IPS-11a (cell line): ENCODE measurements around the gene PRAMEF18.
"Not testable (repeated sequence)": the region's sequence is repeated elsewhere in the genome, so short reads cannot be mapped to it uniquely, and the experiment has no call there.

ENCODE experiments used
- H3K4me3 ChIP-seq: one replicate; pipeline ENCODE4 v1.5.1; 2013; ENCODE audit warnings: low read depth, low read length, control low read depth

Gene PRAMEF18

DNA sequence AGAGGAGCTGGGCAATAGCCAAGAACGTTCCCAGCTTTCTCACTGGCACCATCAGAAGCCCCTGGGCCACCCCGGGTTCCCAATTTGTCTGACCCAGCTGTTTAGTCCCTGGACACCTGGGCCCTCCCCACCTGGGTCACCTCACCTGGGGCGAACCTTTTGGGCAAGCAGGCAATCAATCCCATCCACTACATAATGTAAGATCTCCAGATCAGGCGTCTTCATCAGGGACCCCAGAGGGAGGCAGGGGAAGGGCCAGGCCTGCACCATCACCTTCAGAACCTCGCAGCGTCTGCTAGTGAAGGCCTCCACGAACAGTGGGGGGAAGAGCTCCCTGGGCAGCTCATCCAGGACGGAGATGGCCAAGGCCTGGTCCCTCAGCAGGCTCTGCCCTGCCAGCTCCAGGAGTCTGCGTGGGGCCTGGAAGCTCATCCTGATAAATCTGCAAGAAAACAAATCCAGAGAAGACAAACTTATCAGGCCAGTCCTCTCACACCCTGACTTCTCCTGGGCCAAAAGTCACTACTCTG, at the start of gene PRAMEF18:
PRAMEF18 (minus strand) TSS at position 480 of the 530 bp plus-strand sequence; CDS start at position 432, 48 bp downstream.
- H3K4me3 ChIP-seq, result not testable (repeated sequence)

DNA sequence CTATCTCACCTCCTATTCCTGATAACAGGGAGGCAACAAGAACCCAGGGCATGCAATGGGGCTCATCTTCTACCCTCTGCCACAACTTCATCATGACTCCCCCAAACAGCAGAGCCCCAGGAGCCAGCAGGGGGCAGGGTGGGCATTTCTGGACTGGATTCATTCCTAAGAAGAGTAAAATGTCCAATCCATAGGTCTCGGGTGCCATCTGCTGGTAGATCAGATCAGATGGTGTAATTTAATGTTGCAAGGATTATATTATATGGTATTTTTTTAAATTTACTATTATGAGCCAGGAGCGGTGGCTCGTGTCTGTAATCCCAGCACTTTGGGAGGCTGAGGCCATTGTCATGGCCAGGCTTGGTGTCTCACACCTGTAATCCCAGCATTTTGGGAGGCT, 39.2 kb upstream of the PRAMEF18 start:
- H3K4me3 ChIP-seq, result not testable (repeated sequence)

GRCh38 chr1:13253898-13254297, 27.9 kb upstream of the PRAMEF18 start, which contains the start of gene PRAMEF5:
Gene PRAMEF5, plus strand, starts transcription at chr1:13254198. Its CDS starts 5,071 bp downstream, at chr1:13259269.
- not testable (repeated sequence) for H3K4me3 ChIP-seq

DNA sequence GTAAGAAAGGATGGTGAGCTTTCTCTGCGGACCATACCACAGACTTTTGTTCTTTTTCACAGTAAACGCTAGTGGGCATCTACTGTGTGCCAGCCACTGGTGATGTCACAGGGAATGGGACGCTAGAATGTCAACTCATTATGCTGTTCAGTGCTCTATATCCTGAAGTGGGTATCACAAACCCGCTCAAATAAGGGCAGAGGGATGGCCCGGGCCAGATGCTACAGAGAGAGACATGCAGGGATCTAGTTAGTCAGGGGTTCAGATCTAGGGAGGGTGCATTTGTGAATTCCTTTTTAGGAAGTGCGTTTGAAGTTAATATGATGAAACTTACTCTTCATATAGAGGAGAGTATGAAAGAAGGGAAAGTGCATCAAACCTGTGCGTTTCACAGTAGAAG, 21.2 kb upstream of the PRAMEF18 start:
- not testable (repeated sequence) for H3K4me3 ChIP-seq

DNA sequence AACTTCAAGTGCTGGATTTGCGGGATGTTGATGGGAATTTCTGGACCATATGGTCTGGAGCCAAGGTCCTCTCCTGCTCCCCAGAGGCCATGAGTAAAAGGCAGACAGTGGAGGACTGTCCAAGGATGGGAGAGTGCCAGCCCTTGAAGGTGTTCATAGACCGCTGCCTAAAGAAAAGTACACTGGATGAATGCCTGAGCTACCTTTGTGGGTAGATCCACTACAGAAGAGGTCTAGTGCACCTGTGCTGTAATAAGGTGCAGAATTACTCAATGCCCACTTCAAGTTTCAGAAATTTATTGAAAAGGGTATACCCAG, 20.6 kb upstream of the PRAMEF18 start:
- not testable (repeated sequence) for H3K4me3 ChIP-seq

- not testable (repeated sequence) for H3K4me3 ChIP-seq
Measured at GRCh38 chr1:13245841-13246553, 20.0 kb upstream of the PRAMEF18 start.

- H3K4me3 ChIP-seq, result not testable (repeated sequence)
Measured at GRCh38 chr1:13243536-13244263, 17.7 kb upstream of the PRAMEF18 start.

DNA sequence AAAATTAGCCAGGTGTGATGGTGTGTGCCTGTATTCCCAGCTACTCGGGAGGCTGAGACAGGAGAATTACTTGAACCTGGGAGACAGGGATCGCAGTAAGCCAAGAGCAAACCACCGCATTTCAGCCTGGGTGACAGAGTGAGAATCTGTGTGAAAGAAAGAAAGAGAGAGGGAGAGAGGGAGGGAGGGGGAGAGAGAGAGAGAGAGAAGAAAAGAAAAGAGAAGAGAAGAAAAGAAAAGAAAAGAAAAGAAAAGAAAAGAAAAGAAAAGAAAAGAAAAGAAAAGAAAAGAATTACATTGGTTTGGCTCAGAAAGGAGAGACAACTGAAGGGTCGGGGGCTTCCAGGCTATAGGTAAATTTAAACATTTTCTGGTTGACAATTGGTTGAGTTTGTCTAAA, 13.7 kb upstream of the PRAMEF18 start:
- not testable (repeated sequence) for H3K4me3 ChIP-seq

DNA sequence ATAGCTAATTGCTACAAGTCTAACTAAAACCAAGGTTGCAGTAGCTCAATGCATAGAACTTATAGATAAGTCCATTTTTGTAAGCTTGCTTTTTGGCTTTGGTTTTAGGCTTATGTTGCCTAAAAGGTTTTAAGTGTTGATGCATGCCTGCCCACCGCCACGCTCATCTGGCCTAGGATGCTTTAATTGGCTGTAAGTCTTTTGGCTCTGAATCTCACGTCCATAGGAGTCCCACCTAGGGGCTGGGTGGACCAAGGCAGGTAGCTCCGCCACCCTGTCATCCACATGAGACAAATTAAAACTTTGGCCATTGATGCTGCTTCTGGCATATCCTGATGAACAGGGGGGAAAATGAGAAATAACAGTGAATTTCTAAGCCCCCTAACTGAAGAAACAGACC, 11.6 kb upstream of the PRAMEF18 start:
- H3K4me3 ChIP-seq, result not testable (repeated sequence)

- not testable (repeated sequence) for H3K4me3 ChIP-seq
Measured at GRCh38 chr1:13234057-13234456, 8.1 kb upstream of the PRAMEF18 start.

GRCh38 chr1:13232056-13232455, 6.1 kb upstream of the PRAMEF18 start:
- H3K4me3 ChIP-seq, result not testable (repeated sequence)

DNA sequence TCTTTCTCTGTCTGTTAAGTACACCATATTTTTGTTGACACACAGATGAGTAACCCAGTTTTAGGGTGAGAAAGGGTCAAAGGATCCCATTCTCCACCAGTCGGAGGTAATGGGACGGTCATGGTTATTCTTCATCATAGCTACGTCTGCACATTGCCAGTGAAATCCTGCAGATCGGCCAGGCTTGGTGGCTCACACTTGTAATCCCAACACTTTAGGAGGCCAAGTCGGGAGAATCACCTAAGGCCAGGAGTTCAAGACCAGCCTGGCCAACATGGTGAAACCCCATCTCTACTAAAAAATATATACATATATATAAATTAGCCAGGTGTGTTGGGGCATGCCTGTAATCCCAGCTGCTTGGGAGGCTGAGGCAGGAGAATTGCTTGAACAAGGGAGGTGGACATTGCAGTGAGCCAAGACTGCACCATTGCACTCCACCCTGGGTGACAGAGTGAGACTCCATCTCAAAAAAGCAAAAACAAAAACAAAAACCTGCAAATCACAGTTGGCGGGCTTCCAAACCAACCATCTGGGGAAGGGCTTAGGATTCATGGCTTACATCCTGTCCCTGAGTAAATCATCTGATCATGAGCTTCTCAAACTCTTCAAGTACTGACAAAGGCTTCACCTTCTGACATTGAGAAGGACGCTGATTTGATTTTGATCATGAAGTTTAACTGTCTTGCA, 5.3 kb upstream of the PRAMEF18 start:
- H3K4me3 ChIP-seq, result not testable (repeated sequence)

DNA sequence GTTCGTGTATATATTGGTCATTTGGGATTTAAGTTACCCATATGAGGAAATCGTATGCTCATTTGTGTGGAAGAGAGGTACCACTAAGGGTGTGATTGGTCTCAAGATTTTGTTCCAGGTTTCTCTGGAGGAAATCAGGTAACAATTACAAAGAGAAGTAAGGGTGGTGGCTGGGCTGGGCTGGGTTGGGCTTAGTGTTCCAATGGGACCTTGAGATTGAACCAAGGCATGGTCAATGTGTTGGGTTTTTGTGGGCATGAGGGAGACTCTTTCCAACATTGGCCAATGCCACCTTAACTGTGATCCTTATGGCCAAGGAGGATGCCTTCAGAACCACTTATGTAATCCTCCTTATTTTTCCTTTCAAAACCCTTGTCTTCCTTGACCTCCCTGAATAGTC, 4.6 kb upstream of the PRAMEF18 start:
- H3K4me3 ChIP-seq, result not testable (repeated sequence)

DNA sequence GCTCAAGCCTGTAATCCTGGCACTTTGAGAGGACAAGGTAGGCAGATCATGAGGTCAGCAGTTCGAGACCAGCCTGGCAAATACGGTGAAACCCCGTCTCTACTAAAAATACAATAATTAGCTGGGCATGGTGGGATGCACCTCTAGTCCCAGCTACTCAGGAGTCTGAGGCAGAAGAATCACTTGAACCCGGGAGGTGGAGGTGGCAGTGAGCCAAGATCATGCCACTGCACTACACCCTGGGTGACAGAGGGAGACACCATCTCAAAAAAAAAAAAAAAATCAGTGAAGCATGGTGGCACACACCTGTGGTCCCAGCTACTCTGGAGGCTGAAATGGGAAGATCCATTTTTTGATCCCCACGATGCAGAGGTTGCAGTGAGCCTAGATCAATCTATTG, 4.1 kb upstream of the PRAMEF18 start:
- H3K4me3 ChIP-seq, result not testable (repeated sequence)

DNA sequence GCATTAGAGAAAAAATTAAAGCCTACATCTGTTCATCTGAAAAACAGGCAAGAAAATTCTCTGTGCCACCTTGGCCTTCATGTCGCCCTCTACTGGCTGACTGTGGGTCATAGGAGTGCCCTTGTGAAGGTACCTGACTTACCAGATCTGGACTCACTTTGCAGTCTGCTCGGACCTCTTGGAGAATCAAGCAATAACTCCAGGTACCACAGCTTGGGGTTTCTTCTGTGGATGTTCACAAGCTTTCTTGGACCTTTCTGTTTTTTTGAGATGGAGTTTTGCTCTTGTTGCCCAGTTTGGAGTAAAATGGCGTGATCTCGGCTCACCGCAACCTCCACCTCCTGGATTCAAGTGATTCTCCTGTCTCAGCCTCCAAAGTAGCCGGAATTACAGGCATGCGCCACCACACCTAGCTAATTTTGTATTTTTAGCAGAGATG, 2.4 kb upstream of the PRAMEF18 start:
- H3K4me3 ChIP-seq, result no peak overlapping the region

- not testable (repeated sequence) for H3K4me3 ChIP-seq
Measured at GRCh38 chr1:13227271-13228055, 1.5 kb upstream of the PRAMEF18 start.

GRCh38 chr1:13224480-13225060, 1.4 kb downstream of the PRAMEF18 start:
- no peak overlapping the region for H3K4me3 ChIP-seq

GRCh38 chr1:13222788-13223187, 3.2 kb downstream of the PRAMEF18 start:
- not testable (repeated sequence) for H3K4me3 ChIP-seq

DNA sequence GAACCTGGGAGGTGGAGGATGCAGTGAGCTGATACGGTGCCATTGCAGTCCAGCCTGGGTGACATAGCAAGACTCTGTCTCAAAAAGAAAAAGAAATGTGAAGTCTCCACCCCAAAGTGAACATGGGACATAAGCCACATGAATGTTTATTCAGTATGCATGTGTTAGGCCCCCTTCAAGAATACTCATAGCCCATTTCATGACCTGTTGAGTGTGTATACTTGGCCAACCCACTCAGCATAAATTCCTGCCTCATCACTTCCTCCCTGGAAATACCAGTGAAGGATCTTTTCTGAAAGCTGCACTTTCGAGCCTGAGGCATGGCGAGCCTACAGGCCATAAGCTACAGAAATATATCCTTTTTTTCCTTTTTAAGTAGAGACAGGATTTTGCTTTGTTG, 6.8 kb downstream of the PRAMEF18 start:
- not testable (repeated sequence) for H3K4me3 ChIP-seq

DNA sequence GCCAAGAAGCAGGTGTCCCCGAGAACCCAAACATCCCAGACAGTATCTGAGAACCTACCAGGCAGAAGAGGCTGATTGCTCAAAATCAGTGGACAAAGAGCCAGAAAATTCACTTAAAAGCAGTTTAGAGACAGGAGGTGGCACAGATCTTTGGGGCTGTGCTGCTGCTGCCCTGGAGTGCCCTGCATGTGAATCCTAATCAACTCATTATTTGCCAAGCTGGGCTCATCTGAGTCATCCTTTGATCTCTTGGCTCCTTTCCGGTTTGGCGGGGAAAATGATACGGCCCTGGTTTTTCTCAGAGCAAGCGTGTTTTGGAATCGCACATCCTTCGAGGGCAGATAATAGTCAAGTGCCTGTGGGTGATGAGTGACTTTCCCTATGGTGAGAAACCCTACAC, 9.3 kb downstream of the PRAMEF18 start:
- H3K4me3 ChIP-seq, result not testable (repeated sequence)
